ENCODE measurements around the gene NFE2L2. TPM values are rescaled to one million over a fixed set of nuclear protein-coding genes. Genes with fewer than 3 reads are reported as not detected.
A peak's percentile ranks its signal among the peaks of the same experiment; 100 is the strongest.

The NFE2L2 gene
- total RNA-seq, 4 donors from 2014 or later: 33.0 to 93.3 (median 59.1) TPM

DNA sequence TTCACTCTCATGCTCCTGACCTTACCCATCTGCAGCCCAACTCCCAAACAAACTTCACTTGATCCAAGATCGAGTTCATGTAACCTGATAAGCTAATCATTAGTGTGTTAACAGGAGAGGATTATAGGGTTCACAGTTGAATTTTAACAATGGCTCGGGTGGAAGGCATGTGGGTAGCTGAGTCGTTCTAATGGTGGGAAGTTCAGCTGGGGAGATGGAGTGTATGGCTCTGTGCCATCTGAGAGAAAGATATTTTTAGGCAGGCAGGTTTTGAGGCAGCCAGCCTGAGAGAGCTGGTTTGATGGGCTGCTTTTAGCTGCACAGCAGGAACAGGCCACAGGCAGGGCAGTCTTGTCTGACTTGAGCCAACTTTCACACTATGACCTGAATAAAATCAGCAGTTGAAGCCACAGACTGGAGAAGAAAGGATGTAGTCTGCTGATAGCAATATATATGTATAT is 17.7 kb upstream of the NFE2L2 start:
- Histone ChIP-seq H3K4me3 (no peak overlapping the region), H3K9me3 (no peaks in the 10 kb centered on the region), H3K36me3 (no peaks in the 10 kb centered on the region), H3K4me1 (peaks cover 19 to 57% of the 10 kb centered on the region in 2 donors), H3K27ac (peak overlapping the region; percentile 63 to 86 (median 68)), H3K27me3 (no peaks in the 10 kb centered on the region)
- intact Hi-C loops (cut with DNase I; ENCODE audit: low total_unique reads) (loop anchor here (1.0 kb wide), 1 partner anchor 19 kb away; no protein-coding TSS in a partner anchor), in situ Hi-C loops (cut with MboI; ENCODE audit: low sequenced_read_pairs in 4 of 4) (loop anchor here in 2 of 4 donors (10.0 to 25.0 kb wide), 2 partner anchors 95 to 117 kb away; no protein-coding TSS in a partner anchor)
- peak; percentile 54 to 63 for DNase-seq
- no peak for TF ChIP-seq POLR2A (IDR thresholded peaks at IDR 0.05)
- TF ChIP-seq, protein P1, sequence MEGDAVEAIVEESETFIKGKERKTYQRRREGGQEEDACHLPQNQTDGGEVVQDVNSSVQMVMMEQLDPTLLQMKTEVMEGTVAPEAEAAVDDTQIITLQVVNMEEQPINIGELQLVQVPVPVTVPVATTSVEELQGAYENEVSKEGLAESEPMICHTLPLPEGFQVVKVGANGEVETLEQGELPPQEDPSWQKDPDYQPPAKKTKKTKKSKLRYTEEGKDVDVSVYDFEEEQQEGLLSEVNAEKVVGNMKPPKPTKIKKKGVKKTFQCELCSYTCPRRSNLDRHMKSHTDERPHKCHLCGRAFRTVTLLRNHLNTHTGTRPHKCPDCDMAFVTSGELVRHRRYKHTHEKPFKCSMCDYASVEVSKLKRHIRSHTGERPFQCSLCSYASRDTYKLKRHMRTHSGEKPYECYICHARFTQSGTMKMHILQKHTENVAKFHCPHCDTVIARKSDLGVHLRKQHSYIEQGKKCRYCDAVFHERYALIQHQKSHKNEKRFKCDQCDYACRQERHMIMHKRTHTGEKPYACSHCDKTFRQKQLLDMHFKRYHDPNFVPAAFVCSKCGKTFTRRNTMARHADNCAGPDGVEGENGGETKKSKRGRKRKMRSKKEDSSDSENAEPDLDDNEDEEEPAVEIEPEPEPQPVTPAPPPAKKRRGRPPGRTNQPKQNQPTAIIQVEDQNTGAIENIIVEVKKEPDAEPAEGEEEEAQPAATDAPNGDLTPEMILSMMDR (IDR thresholded peaks at IDR 0.05 in 4 of 5, conservative IDR thresholded peaks at IDR 0.05 in 1 of 5): no peak
- ATAC-seq: peak; percentile 84 to 94

DNA sequence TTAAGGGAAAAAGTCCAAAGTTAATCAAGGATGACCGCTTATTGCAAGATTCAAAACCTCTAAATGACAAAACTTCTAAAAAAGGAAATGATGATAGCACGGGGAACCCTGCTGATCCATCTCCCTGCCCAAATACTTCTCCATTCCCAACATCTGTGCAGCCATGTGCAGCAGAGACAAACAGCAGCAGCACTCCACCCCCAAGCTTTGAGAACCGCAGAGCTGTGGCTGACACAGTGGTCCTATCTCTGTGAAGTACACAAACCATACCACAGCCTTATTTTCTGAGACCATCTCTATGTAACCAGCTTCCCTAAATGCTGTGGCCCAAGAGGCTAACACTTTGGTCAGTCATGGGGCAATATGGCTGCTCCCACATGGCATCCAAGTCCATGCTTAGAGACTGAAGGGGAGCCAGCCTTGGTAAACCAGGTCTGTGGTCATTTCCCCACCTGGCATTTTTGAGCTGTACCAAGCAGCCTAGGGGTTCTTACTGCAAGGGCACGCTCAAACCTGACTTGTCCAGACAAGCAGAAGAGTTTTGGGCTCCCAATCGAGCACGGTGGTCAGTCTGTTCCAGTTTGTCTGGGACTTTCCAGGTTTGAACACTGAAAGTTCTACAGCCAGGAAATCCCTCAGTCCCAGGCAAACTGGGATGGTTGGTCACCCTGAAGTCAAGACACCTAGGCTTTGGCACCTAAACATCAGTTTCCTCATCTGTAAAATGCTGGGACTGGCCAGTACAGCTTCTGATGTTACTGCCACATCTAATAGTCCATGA is 17.1 kb upstream of the NFE2L2 start:
- peak; percentile 36 to 51 for DNase-seq
- Histone ChIP-seq H3K9me3 (no peaks in the 10 kb centered on the region), H3K4me3 (no peak overlapping the region), H3K27me3 (no peaks in the 10 kb centered on the region), H3K4me1 (peaks cover 19 to 53% of the 10 kb centered on the region in 2 donors), H3K36me3 (no peaks in the 10 kb centered on the region), H3K27ac (peak overlapping the region; percentile 63 to 86 (median 68))
- TF ChIP-seq, protein P1 (IDR thresholded peaks at IDR 0.05 in 4 of 5, conservative IDR thresholded peaks at IDR 0.05 in 1 of 5): no peak
- TF ChIP-seq POLR2A (IDR thresholded peaks at IDR 0.05): no peak
- peak in 1 of 2 donors; percentile 88 for ATAC-seq
- in situ Hi-C loops (cut with MboI; ENCODE audit: low sequenced_read_pairs in 4 of 4): loop anchor here in 2 of 4 donors (10.0 to 25.0 kb wide), 2 partner anchors 94 to 117 kb away; no protein-coding TSS in a partner anchor
- intact Hi-C loops (cut with DNase I; ENCODE audit: low total_unique reads): loop anchor here (1.0 kb wide), 1 partner anchor 18 kb away; no protein-coding TSS in a partner anchor

DNA sequence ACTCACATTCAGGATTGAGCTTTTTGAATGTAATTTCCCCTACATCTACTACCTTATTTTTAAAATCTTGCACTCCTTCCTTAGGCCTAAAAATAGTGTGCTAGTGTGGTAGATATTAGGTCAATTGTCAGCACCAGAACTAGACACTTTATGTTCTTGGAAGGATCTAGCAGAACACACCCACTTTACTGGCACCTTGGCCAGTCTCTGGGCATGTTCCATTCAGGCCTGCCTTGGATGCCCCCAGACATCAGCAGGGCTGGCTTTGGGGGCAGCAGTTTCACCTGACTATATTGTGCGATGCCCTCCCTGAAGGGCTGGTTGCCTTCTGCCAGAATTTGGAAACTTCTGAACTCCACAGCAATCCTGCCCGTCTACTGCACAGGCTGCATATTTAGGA is 15.3 kb upstream of the NFE2L2 start:
- no peak for TF ChIP-seq POLR2A (IDR thresholded peaks at IDR 0.05)
- TF ChIP-seq, protein P1 (IDR thresholded peaks at IDR 0.05 in 4 of 5, conservative IDR thresholded peaks at IDR 0.05 in 1 of 5): no peak
- in situ Hi-C loops (cut with MboI; ENCODE audit: low sequenced_read_pairs in 4 of 4) (loop anchor here in 2 of 4 donors (10.0 to 25.0 kb wide), 3 partner anchors 45 to 115 kb away; no protein-coding TSS in a partner anchor), intact Hi-C loops (cut with DNase I; ENCODE audit: low total_unique reads) (no loop called here)
- H3K27ac ChIP-seq: peak overlapping the region in 3 of 4 donors; percentile 1 to 67 (median 11)
- no peaks in the 10 kb centered on the region for H3K9me3 ChIP-seq
- H3K4me1 ChIP-seq: peaks cover 19 to 52% of the 10 kb centered on the region in 2 donors
- ATAC-seq: peak; percentile 26 to 34
- DNase-seq: no peak
- no peak overlapping the region for H3K4me3 ChIP-seq
- H3K27me3 ChIP-seq: no peaks in the 10 kb centered on the region
- H3K36me3 ChIP-seq: no peaks in the 10 kb centered on the region

DNA sequence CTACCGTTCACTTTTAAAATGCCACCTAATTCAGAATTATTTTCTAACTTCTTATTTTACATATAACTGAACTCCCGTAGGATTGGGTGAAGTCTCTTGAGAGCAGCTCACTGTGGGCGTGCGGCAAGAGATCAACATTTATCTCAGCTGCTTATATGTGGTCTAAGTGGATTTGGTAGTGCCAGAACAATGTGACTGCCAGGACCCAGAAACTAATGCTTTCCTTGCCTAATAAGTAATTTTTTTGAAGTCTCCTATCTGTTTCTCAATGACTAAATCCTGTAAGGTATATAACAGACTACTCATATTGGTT is 11.2 kb upstream of the NFE2L2 start:
- intact Hi-C loops (cut with DNase I; ENCODE audit: low total_unique reads) (no loop called here), in situ Hi-C loops (cut with MboI; ENCODE audit: low sequenced_read_pairs in 4 of 4) (loop anchor here in 2 of 4 donors (10.0 to 25.0 kb wide), 2 partner anchors 49 to 88 kb away; no protein-coding TSS in a partner anchor)
- no peaks in the 10 kb centered on the region for H3K9me3 ChIP-seq
- H3K36me3 ChIP-seq: no peaks in the 10 kb centered on the region
- ATAC-seq (no peak), DNase-seq (no peak)
- H3K27ac ChIP-seq: peak overlapping the region in 2 of 4 donors; percentile 4 to 31
- no peak for TF ChIP-seq POLR2A (IDR thresholded peaks at IDR 0.05)
- TF ChIP-seq, protein P1 (IDR thresholded peaks at IDR 0.05 in 4 of 5, conservative IDR thresholded peaks at IDR 0.05 in 1 of 5): no peak
- H3K4me3 ChIP-seq: no peak overlapping the region
- H3K4me1 ChIP-seq: peaks cover 22 to 41% of the 10 kb centered on the region in 2 donors
- H3K27me3 ChIP-seq: no peaks in the 10 kb centered on the region

Data from gastrocnemius medialis (tissue), 4 donors.